Ammon's horn (tissue), 1 donor: Measurements from ENCODE around the gene DDX1.

Experiments
- DNase-seq: peaks from one replicate; pipeline ENCODE4 v3.0.0-alpha.2; 2016; ENCODE audit warnings: low spot score

DDX1 gene

DNA sequence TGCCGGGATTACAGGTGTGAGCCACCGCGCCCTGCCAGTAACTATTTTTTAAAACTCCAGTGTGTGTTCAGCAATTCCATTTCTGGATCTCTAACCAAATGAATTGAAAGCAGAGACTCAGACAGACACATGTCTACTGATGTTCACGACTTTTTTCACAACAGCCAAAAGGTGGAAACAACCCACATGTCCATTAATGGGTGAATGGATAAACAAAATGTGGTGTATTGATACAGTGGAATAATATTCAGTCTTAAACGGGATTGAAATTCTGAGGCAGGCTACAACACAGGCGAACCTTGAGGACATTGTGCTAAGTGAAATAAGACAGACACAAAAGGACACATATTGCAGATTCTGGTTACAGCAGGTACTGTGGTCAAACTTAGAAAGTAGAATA, 55.0 kb downstream of the DDX1 start:
- DNase-seq = no peak

DNA sequence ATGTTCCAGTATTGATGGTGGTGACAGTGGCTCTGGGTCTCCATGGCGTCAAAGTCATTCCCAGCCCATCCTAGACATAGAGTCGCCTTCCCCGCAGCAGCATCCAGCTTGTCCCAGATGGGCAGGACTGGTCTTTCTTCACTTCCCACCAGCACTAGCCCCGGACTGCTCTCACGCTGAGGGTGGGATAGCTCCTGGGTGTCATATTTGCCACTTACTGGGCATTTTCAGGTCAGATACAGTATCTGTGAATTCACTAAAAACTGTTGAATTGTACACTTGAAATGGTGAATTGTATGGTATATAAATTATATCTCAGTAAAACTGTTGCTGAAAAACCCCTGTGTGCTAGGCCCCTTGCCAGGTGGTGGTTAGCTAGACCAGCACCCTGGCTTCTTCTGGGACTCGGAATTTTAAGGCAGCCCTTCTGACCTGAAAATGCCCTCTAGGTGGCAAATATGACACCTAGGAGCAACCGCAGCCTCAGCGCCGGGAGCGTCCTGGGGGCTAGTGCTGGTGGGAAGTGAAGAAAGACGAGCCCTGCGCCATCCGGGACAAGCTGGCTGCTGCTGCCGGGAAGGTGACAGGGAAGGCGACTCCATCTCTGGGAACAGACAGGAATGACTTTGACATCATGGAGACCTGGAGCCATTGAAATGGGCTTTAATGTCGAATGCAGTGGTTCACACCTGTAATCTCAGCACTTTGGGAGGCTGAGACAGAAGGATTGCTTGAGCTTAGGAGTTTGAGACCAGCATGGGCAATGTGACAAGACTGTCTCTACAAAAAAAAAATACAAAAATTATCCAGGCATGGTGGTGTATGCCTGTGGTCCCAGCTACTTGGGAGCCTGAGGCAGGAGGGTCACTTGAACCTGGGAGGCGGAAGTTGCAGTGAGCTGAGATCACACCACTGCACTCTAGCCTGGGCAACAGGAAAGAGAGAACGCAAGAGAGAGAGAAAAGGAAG, 56.2 kb downstream of the DDX1 start:
- DNase-seq = no peak

- DNase-seq = no peak
Measured at GRCh38 chr2:15648593-15649525, 57.2 kb downstream of the DDX1 start.

DNA sequence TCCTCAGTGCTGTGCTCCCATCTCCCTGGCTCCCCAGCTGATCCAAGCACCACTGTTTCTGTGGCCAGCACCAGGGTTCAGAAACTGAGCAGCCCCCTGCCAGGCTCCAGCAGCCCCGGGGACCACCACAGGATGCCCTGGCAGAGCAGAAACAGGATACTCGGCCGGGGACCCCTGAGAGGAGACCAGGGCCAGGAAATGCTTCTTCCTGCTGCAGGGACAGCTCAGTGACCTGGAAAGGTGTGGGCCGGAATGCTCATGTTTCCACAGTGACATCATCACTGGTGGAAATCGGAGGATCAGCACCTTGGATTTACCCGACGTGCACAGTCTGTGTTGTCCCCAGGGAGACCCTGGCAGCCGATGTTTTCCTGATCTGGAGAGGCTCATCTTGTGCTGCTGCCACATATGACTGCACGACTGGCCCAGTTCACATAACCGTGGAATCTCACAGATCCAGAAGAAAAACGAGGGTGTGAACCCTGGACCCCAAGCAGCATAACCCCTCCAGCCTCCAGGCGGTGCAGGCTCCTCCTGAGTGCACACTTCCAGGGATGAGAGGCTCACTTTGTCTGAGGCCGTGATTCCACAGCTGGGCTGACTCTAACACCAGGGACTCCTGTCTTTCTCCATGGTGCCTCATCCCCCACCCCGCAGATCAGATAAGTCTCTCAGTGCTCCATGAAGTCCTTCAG, 58.0 kb downstream of the DDX1 start:
- DNase-seq = no peak

DNA sequence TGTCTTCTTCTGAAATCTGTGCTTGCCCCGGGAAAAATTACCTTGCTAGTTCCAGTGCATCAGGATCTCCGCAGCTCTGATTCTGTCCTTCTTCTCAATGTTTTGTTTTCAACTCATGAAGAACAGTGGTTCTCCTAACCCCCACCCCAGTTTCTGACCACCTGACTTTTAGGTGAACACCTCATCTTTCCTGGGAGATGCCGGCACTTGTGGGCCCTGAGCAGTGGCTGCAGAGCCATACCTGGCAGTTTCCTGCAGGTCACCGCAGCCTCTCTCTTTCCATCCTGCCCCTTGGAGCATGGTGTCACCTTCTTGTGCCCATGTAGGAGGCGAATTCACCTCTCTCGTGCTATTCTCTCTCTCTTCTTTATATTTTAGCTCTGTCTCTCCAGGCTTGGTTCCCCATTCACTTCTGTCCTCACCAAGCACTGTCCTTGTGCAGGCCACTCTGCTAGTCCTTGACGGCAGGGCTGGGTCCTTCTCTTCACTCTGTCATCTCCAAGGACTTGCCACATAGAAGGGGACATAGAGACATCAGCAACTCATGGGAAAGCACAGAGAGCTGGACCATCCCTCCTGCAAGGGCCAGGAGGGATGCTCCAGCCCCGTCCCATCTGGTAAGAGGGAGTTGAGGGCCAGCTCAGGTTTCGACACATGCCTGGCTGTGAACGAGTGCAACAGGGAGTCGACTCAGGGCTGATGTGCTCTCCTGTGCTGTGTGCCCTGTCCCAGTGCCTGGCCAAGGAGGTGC, 59.1 kb downstream of the DDX1 start:
- no peak for DNase-seq

DNA sequence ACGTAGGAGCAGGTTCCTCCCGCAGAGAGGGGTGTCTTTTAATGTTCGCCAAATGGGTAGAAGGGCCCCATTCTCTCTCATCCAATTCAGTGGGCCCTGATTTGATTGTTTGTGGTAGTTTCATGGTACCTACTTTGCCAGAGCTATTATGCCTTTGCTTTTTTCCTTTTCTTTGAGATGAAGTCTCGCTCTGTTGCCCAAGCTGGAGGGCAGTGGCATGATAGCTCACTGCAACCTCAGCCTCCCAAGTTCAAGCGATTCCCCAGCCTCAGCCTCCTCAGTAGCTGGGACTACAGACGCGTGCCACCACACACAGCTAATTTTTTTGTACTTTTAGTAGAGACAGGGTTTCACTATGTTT, 59.7 kb downstream of the DDX1 start:
- no peak for DNase-seq

GRCh38 chr2:15652252-15652651, 60.6 kb downstream of the DDX1 start:
- DNase-seq = no peak

- no peak for DNase-seq
Measured at GRCh38 chr2:15652801-15653200, 61.1 kb downstream of the DDX1 start.

DNA sequence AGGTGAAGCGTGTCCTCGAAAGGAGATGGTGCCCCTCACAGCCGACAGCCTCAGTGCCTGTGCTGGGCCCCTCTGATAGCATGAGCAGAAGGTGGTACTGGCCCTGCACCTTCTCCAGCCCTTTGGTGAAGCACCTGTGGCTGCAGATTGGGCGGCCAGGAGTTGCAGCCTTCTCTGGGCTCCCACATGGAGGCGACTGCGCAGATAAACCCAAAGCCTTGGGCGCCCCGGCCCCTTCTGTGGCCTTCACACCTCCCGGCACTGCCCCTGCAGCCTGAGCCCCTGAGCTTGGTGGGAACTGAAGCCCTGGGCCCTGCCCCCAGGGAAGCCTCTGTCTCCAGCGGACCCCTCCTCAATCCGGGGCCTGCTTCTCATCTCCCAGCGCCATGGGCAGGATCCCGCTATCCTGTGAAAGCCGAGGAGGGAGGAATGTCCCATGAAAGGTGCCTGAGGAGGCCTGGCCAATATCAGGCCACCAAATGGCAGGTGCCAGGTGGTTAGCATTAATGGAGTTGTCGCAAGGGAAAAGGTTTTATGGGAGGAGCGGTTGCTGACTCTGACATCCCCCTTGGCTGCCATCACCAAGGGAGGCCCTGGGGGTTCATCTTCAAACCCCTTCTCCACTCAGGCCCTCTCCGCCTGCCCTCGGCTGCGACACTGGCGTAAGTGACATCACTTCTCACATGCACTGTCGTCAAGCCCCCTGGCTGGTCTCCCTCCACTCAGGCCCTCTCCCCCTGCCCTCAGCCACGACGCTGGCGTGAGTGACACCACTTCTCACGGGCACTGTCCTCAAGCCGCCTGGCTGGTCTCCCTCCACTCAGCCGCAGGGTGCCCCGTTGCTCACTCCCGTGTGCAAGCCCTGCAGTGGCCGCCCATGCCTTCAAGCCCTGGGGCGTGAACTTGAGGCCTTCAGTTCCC, 62.4 kb downstream of the DDX1 start:
- DNase-seq = no peak

GRCh38 chr2:15654727-15655073, 63.0 kb downstream of the DDX1 start:
- DNase-seq = no peak

DNA sequence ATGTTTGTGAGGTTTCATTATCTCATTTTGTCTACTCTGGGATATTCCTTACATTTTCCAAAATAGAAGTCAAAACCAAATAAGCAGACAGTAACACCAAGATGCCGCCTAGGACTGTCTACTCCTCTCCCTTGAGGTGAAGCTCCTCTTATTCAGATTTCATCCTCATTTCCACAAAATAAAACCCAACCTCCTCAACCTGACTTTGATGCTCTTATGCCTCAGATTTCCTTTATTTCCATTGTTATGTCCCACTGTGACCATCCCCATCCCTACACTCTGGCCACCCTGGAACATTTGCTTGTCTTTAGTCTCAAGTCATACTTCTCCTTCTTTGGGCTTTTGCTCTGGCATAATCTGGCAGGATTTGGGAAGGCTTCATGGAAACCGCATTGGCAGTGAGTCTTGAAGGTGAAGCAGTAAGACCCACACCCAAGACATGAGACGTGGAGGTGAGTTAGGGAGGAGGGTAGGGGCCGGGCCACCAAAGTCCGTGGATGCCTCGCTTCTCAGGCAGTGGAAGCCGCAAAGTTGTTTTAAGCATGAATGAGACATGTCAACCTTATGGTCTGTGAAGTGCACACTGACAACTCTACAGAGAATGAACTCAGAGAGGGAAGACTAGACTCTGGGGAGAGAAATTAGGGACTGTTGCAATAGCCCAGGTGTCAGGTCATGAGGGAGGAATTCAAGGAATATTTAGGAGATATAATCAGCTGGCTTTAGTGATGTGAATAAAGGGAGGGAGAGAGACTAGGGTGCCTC, 63.6 kb downstream of the DDX1 start:
- no peak for DNase-seq

- no peak for DNase-seq
Measured at GRCh38 chr2:15656090-15656489, 64.4 kb downstream of the DDX1 start.

DNA sequence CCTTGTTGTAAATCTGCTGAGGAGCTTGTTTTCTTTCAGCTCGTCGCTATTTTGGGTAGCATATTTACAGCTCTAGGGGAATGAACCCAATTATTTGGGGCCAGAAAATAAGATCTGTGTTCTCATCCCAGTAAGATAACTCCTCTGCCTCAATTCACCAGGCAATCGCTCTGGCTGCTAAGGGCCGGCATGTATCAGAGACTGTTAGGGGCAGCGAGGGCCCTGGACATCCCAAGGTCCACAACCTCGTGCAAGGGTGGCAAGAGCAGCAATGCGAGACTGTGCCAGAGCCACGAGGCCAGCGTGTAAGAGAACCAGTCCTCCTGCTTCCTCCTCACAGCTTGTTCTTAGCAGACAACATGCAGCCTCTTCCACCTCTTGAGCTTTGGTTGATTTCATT, 66.1 kb downstream of the DDX1 start:
- DNase-seq = no peak

GRCh38 chr2:15658911-15659310, 67.2 kb downstream of the DDX1 start:
- DNase-seq = no peak

GRCh38 chr2:15660491-15661294, 69.0 kb downstream of the DDX1 start:
- no peak for DNase-seq

- DNase-seq = no peak
Measured at GRCh38 chr2:15661295-15661569, 69.6 kb downstream of the DDX1 start.

DNA sequence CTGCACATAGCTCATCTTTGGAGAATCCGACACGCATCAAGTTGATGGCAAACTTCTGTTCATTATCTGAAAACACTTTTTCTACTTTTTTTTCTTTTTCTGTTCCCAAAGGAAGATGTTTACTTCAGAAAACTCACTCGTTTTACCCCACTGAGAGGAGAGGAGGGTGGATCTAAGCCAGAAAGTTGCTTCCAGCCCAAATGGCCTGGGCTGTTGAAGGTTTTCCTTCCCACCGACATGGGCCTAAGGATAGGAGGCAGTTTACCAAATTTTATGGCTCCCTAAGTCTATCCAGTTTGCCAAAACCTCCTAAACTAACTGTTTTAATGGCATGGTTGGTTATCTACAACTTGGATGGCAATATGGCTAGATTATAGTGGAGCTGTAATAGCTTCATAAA, 70.4 kb downstream of the DDX1 start:
- no peak for DNase-seq

DNA sequence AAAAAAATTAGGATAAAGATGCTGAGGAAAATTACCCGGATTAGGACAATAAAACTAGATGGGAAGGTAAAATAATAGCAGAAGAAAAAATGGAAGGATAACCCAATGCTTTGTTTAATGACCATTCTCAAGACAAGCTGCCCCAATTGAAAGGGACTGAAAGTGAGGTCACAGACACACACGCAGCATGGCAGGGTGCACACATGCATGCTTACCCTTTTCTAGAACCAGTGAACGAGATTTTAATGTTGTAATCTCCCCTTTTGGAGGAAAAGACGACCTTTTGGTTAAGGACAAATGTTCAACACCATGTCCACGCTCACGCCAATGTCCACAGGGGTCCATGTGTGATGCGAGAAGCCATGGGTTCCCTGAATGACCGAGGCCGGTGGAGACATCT, 70.9 kb downstream of the DDX1 start:
- no peak for DNase-seq

DNA sequence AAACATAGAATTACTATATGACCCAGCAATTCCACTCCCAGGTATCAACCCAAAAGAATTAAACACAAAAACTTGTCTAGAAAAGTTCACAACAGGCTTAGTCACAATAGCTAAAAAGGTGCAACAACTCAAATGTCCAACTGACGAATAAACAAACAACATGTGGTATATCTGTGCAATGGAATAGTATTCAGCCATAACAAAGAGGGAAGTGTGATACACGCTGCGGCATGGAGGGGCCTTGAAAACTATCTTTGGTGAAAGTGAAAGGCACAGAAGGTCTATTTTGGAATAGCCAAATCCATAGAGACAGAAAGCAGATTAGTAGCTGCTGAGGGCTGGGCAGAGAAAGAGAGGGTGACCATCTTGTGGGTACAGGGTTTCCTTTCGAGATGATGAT, 72.1 kb downstream of the DDX1 start:
- DNase-seq = no peak
